GM23338 (cell line): ENCODE results near the gene PCDH12. TPM values are rescaled to one million over a fixed set of nuclear protein-coding genes. Genes with fewer than 3 reads are reported as not detected.

Experiments
- ATAC-seq: fragments of 200-7000 bp; cut with Tn5 transposase; 3 replicates; pipeline ENCODE4 v1.9.1; 2020
- DNase-seq: peaks from one replicate; pipeline ENCODE4 v3.0.0-alpha.2; 2015; ENCODE audit warnings: low spot score
- H2AFZ ChIP-seq: fragments of 200-600 bp; sonication (generic); 2 replicates; pipeline ENCODE4 v1.8.0; 2016; ENCODE audit warnings: antibody characterized with exemption, mild to moderate bottlenecking, moderate library complexity
- H3F3A ChIP-seq: fragments of 200-600 bp; sonication (generic); replicated peaks from 2 replicates; pipeline ENCODE4 v1.8.0; 2017; ENCODE audit warnings: antibody characterized with exemption, mixed run types, low read depth
- H3K27ac ChIP-seq: fragments of 200-600 bp; sonication (generic); 2 replicates; pipeline ENCODE4 v1.6.1; 2016; ENCODE audit warnings: low read depth
- H3K27me3 ChIP-seq: fragments of 200-600 bp; sonication (generic); 2 replicates; pipeline ENCODE4 v1.8.0; 2016; ENCODE audit warnings: mild to moderate bottlenecking, mixed run types, moderate library complexity; ENCODE audit not compliant: insufficient read depth
- H3K36me3 ChIP-seq: fragments of 200-600 bp; sonication (generic); 2 replicates; pipeline ENCODE4 v1.8.0; 2016; ENCODE audit warnings: mild to moderate bottlenecking; ENCODE audit not compliant: insufficient read depth
- H3K4me1 ChIP-seq: fragments of 200-600 bp; sonication (generic); 2 replicates; pipeline ENCODE4 v1.8.0; 2016; ENCODE audit warnings: mild to moderate bottlenecking, moderate library complexity; ENCODE audit not compliant: insufficient read depth
- H3K4me2 ChIP-seq: fragments of 200-600 bp; sonication (generic); 2 replicates; pipeline ENCODE4 v1.7.1; 2017; ENCODE audit warnings: mixed run types
- H3K4me3 ChIP-seq: fragments of 200-600 bp; sonication (generic); 2 replicates; pipeline ENCODE4 v1.6.1; 2016; ENCODE audit warnings: mixed run types
- H3K79me2 ChIP-seq: fragments of 200-600 bp; sonication (generic); replicated peaks from 2 replicates; pipeline ENCODE4 v1.8.0; 2017; ENCODE audit warnings: mild to moderate bottlenecking; ENCODE audit not compliant: insufficient read depth
- H3K9me2 ChIP-seq: fragments of 200-600 bp; sonication (generic); 2 replicates; pipeline ENCODE4 v1.8.0; 2017; ENCODE audit not compliant: insufficient read depth
- H4K20me1 ChIP-seq: fragments of 200-600 bp; sonication (generic); replicated peaks from 2 replicates; pipeline ENCODE4 v1.8.0; 2017; ENCODE audit warnings: mild to moderate bottlenecking; ENCODE audit not compliant: insufficient read depth
- H3K27ac Mint-ChIP-seq: 2 replicates; pipeline ENCODE4 v1.8.0; 2020; ENCODE audit warnings: inconsistent platforms, mild to moderate bottlenecking, moderate library complexity, mixed read lengths
- H3K27me3 Mint-ChIP-seq: 3 replicates; pipeline ENCODE4 v1.8.0; 2022; ENCODE audit warnings: low read depth, mild to moderate bottlenecking, moderate library complexity, mixed read lengths, inconsistent platforms; ENCODE audit not compliant: insufficient read depth, poor library complexity
- H3K36me3 Mint-ChIP-seq: 3 replicates; pipeline ENCODE4 v1.8.0; 2021; ENCODE audit warnings: low read depth, mild to moderate bottlenecking, inconsistent platforms, moderate library complexity, mixed read lengths
- H3K4me1 Mint-ChIP-seq: 3 replicates; pipeline ENCODE4 v1.8.0; 2020; ENCODE audit warnings: mild to moderate bottlenecking, inconsistent platforms, mixed read lengths
- H3K4me3 Mint-ChIP-seq: 3 replicates; pipeline ENCODE4 v1.8.0; 2021; ENCODE audit warnings: moderate library complexity, mild to moderate bottlenecking, inconsistent platforms, mixed read lengths
- H3K9me3 Mint-ChIP-seq: 3 replicates; pipeline ENCODE4 v1.8.0; 2020; ENCODE audit warnings: moderate library complexity, mild to moderate bottlenecking, inconsistent platforms, mixed read lengths
- EZH2 ChIP-seq: fragments of 200-600 bp; sonication (generic); IDR thresholded peaks from one replicate; pipeline ENCODE4 v1.8.0; 2017; ENCODE audit warnings: antibody characterized with exemption, mild to moderate bottlenecking, low read depth; ENCODE audit not compliant: unreplicated experiment
- EZH2phosphoT487 ChIP-seq: fragments of 200-600 bp; sonication (generic); IDR thresholded peaks from one replicate; pipeline ENCODE4 v1.8.1; 2018; ENCODE audit warnings: antibody characterized with exemption; ENCODE audit not compliant: unreplicated experiment
- JUNB ChIP-seq: IDR thresholded peaks from one replicate; pipeline ENCODE4 v1.6.1; 2016; ENCODE audit warnings: antibody characterized with exemption; ENCODE audit not compliant: unreplicated experiment
- NANOG ChIP-seq: IDR thresholded peaks from 2 replicates; pipeline ENCODE4 v1.6.1; 2016; ENCODE audit warnings: antibody characterized with exemption, borderline replicate concordance
- POLR2AphosphoS5 ChIP-seq: IDR thresholded peaks from 2 replicates; pipeline ENCODE4 v1.6.1; 2016; ENCODE audit warnings: antibody characterized with exemption, low read depth
- STAT1 ChIP-seq: IDR thresholded peaks from one replicate; pipeline ENCODE4 v1.6.1; 2016; ENCODE audit warnings: antibody characterized with exemption; ENCODE audit not compliant: unreplicated experiment
- ZNF114 ChIP-seq: fragments of 250-450 bp; sonication (Bioruptor Pico); IDR thresholded peaks from 2 replicates; pipeline ENCODE4 v1.5.0; 2020; ENCODE audit warnings: mild to moderate bottlenecking, moderate library complexity
- ZNF331 ChIP-seq: fragments of 250-450 bp; sonication (Bioruptor Pico); IDR thresholded peaks from 2 replicates; pipeline ENCODE4 v1.5.0; 2020; ENCODE audit warnings: low read depth, mild to moderate bottlenecking, moderate library complexity
- polyA plus RNA-seq: library from polyadenylated mRNA; unstranded; fragments of >200 nt; fragmentation: Nextera tagmentation; extraction: Ambion mirVana; gene quantifications from 2 replicates; pipeline ENCODE4 v1.2.1, GENCODE V29; 2016
- total RNA-seq: library from RNA; depleted of rRNA; stranded (reverse); fragments of >200 nt; shearing (Covaris generic); gene quantifications from 2 replicates; pipeline ENCODE4 v1.2.3, GENCODE V29; 2014
- TF ChIP-seq, protein P1 (sequence below): fragments of 250-450 bp; sonication (Bioruptor Pico); IDR thresholded peaks from 2 replicates; pipeline ENCODE4 v1.5.0; 2020; ENCODE audit warnings: mild to moderate bottlenecking, moderate library complexity
- TF ChIP-seq, protein P2 (sequence below): IDR thresholded peaks from one replicate; pipeline ENCODE4 v1.6.1; 2018; ENCODE audit warnings: antibody characterized with exemption; ENCODE audit not compliant: unreplicated experiment
- TF ChIP-seq, protein P3 (sequence below), 2 experiments: fragments of 200-600 bp in 1 of 2; sonication (generic) in 1 of 2; conservative IDR thresholded peaks; 2 replicates each; pipeline versions ENCODE4 v1.5.1 to v1.6.1; 2016 to 2017; ENCODE audit warnings: antibody characterized with exemption in 2 of 2, low read depth in 2 of 2, mild to moderate bottlenecking in 2 of 2, moderate library complexity in 1 of 2

The PCDH12 gene
- total and polyA plus RNA-seq, 2 experiments from 2014 or later: 0.14 to 0.29 TPM

DNA sequence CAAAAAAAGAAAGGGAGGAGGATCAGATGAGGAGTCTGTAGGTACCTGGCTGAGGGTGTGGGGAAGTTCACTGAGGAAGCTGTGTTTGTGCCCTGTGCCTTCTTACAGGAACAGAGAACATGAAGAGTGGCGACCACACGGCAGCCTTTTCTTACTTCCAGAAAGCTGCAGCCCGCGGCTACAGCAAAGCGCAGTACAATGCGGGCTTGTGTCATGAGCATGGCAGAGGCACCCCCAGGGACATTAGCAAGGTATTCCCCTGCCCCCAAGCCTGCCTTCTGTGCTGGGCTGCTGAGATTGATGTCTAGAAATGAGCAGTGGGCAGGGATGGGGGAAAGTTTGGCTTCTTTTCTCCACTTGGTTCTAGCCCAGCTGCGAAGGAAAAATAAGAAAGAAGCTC is 24.9 kb downstream of the PCDH12 start:
- no peaks in the 10 kb centered on the region for H3K27me3 ChIP-seq
- peaks cover 3% of the 10 kb centered on the region for H4K20me1 ChIP-seq
- H3K27ac Mint-ChIP-seq: no peak overlapping the region
- no peak overlapping the region for H3K4me2 ChIP-seq
- DNase-seq (no peak), ATAC-seq (no peak)
- TF ChIP-seq JUNB (no peak), EZH2phosphoT487 (no peak), STAT1 (no peak), POLR2AphosphoS5 (no peak), ZNF114 (CRISPR knock-in tag) (no peak), EZH2 (no peak), ZNF331 (no peak), NANOG (no peak)
- TF ChIP-seq, protein P1, sequence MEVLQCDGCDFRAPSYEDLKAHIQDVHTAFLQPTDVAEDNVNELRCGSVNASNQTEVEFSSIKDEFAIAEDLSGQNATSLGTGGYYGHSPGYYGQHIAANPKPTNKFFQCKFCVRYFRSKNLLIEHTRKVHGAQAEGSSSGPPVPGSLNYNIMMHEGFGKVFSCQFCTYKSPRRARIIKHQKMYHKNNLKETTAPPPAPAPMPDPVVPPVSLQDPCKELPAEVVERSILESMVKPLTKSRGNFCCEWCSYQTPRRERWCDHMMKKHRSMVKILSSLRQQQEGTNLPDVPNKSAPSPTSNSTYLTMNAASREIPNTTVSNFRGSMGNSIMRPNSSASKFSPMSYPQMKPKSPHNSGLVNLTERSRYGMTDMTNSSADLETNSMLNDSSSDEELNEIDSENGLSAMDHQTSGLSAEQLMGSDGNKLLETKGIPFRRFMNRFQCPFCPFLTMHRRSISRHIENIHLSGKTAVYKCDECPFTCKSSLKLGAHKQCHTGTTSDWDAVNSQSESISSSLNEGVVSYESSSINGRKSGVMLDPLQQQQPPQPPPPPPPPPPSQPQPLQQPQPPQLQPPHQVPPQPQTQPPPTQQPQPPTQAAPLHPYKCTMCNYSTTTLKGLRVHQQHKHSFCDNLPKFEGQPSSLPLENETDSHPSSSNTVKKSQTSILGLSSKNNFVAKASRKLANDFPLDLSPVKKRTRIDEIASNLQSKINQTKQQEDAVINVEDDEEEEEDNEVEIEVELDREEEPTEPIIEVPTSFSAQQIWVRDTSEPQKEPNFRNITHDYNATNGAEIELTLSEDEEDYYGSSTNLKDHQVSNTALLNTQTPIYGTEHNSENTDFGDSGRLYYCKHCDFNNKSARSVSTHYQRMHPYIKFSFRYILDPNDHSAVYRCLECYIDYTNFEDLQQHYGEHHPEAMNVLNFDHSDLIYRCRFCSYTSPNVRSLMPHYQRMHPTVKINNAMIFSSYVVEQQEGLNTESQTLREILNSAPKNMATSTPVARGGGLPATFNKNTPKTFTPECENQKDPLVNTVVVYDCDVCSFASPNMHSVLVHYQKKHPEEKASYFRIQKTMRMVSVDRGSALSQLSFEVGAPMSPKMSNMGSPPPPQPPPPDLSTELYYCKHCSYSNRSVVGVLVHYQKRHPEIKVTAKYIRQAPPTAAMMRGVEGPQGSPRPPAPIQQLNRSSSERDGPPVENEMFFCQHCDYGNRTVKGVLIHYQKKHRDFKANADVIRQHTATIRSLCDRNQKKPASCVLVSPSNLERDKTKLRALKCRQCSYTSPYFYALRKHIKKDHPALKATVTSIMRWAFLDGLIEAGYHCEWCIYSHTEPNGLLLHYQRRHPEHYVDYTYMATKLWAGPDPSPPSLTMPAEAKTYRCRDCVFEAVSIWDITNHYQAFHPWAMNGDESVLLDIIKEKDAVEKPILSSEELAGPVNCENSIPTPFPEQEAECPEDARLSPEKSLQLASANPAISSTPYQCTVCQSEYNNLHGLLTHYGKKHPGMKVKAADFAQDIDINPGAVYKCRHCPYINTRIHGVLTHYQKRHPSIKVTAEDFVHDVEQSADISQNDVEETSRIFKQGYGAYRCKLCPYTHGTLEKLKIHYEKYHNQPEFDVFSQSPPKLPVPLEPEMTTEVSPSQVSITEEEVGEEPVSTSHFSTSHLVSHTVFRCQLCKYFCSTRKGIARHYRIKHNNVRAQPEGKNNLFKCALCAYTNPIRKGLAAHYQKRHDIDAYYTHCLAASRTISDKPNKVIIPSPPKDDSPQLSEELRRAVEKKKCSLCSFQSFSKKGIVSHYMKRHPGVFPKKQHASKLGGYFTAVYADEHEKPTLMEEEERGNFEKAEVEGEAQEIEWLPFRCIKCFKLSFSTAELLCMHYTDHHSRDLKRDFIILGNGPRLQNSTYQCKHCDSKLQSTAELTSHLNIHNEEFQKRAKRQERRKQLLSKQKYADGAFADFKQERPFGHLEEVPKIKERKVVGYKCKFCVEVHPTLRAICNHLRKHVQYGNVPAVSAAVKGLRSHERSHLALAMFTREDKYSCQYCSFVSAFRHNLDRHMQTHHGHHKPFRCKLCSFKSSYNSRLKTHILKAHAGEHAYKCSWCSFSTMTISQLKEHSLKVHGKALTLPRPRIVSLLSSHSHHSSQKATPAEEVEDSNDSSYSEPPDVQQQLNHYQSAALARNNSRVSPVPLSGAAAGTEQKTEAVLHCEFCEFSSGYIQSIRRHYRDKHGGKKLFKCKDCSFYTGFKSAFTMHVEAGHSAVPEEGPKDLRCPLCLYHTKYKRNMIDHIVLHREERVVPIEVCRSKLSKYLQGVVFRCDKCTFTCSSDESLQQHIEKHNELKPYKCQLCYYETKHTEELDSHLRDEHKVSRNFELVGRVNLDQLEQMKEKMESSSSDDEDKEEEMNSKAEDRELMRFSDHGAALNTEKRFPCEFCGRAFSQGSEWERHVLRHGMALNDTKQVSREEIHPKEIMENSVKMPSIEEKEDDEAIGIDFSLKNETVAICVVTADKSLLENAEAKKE (CRISPR knock-in tag): no peak
- TF ChIP-seq, protein P2, sequence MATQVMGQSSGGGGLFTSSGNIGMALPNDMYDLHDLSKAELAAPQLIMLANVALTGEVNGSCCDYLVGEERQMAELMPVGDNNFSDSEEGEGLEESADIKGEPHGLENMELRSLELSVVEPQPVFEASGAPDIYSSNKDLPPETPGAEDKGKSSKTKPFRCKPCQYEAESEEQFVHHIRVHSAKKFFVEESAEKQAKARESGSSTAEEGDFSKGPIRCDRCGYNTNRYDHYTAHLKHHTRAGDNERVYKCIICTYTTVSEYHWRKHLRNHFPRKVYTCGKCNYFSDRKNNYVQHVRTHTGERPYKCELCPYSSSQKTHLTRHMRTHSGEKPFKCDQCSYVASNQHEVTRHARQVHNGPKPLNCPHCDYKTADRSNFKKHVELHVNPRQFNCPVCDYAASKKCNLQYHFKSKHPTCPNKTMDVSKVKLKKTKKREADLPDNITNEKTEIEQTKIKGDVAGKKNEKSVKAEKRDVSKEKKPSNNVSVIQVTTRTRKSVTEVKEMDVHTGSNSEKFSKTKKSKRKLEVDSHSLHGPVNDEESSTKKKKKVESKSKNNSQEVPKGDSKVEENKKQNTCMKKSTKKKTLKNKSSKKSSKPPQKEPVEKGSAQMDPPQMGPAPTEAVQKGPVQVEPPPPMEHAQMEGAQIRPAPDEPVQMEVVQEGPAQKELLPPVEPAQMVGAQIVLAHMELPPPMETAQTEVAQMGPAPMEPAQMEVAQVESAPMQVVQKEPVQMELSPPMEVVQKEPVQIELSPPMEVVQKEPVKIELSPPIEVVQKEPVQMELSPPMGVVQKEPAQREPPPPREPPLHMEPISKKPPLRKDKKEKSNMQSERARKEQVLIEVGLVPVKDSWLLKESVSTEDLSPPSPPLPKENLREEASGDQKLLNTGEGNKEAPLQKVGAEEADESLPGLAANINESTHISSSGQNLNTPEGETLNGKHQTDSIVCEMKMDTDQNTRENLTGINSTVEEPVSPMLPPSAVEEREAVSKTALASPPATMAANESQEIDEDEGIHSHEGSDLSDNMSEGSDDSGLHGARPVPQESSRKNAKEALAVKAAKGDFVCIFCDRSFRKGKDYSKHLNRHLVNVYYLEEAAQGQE: no peak
- TF ChIP-seq, protein P3, sequence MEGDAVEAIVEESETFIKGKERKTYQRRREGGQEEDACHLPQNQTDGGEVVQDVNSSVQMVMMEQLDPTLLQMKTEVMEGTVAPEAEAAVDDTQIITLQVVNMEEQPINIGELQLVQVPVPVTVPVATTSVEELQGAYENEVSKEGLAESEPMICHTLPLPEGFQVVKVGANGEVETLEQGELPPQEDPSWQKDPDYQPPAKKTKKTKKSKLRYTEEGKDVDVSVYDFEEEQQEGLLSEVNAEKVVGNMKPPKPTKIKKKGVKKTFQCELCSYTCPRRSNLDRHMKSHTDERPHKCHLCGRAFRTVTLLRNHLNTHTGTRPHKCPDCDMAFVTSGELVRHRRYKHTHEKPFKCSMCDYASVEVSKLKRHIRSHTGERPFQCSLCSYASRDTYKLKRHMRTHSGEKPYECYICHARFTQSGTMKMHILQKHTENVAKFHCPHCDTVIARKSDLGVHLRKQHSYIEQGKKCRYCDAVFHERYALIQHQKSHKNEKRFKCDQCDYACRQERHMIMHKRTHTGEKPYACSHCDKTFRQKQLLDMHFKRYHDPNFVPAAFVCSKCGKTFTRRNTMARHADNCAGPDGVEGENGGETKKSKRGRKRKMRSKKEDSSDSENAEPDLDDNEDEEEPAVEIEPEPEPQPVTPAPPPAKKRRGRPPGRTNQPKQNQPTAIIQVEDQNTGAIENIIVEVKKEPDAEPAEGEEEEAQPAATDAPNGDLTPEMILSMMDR (conservative IDR thresholded peaks at IDR 0.05; ENCODE audit: low read depth in 2 of 2): no peak
- H3K4me3 Mint-ChIP-seq: no peak overlapping the region
- H3K27ac ChIP-seq: no peak overlapping the region
- H3K9me2 ChIP-seq: no peaks in the 10 kb centered on the region
- no peak overlapping the region for H3K4me3 ChIP-seq
- H3K4me1 ChIP-seq: no peaks in the 10 kb centered on the region
- peaks cover 4% of the 10 kb centered on the region; the same call in 1 of the 3 replicates for H3K4me1 Mint-ChIP-seq
- no peaks in the 10 kb centered on the region for H3K9me3 Mint-ChIP-seq
- peaks cover 73% of the 10 kb centered on the region for H3K36me3 Mint-ChIP-seq
- H3F3A ChIP-seq: peaks cover 5% of the 10 kb centered on the region; the same call in 1 of the 2 replicates
- H3K79me2 ChIP-seq: no peaks in the 10 kb centered on the region
- no peak overlapping the region for H2AFZ ChIP-seq
- peaks cover 34% of the 10 kb centered on the region for H3K36me3 ChIP-seq
- H3K27me3 Mint-ChIP-seq: peaks cover 7% of the 10 kb centered on the region
